ENCODE data around the gene OR5AK2.
"Not testable (repeated sequence)": the region's sequence is repeated elsewhere in the genome, so short reads cannot be mapped to it uniquely, and the experiment has no call there.

The OR5AK2 gene

GRCh38 chr11:56988614-56989013 is at the start of gene OR5AK2:
OR5AK2 (plus strand) TSS chr11:56988914; CDS start chr11:56988914, 0 bp downstream.
- DNase-seq = no peak

- DNase-seq = not testable (repeated sequence)
These were observed 43.2 kb upstream of the OR5AK2 start for GRCh38 chr11:56945526-56945925.

- no peak for DNase-seq
These were observed 39.7 kb upstream of the OR5AK2 start for GRCh38 chr11:56948991-56949515.

- no peak for DNase-seq
These were observed 38.2 kb upstream of the OR5AK2 start for GRCh38 chr11:56950510-56950909.

- not testable (repeated sequence) for DNase-seq
These were observed 34.8 kb upstream of the OR5AK2 start for GRCh38 chr11:56953907-56954306.

- DNase-seq = no peak
These were observed 27.1 kb upstream of the OR5AK2 start for GRCh38 chr11:56961609-56962008.

- no peak for DNase-seq
These were observed 21.0 kb upstream of the OR5AK2 start for GRCh38 chr11:56967726-56968125.

- DNase-seq = no peak
These were observed 20.2 kb upstream of the OR5AK2 start for GRCh38 chr11:56968524-56968923.

- no peak for DNase-seq
These were observed 11.4 kb upstream of the OR5AK2 start for GRCh38 chr11:56977314-56977713.

- no peak for DNase-seq
These were observed 2.0 kb downstream of the OR5AK2 start for GRCh38 chr11:56990702-56991101.

GRCh38 chr11:56994532-56994931 is 5.8 kb downstream of the OR5AK2 start:
- no peak for DNase-seq

- DNase-seq = no peak
These were observed 13.1 kb downstream of the OR5AK2 start for GRCh38 chr11:57001674-57002401.

- no peak for DNase-seq
These were observed 19.7 kb downstream of the OR5AK2 start for GRCh38 chr11:57008373-57008772.

- DNase-seq = no peak
These were observed 27.0 kb downstream of the OR5AK2 start for GRCh38 chr11:57015679-57016078.

- no peak for DNase-seq
These were observed 42.8 kb downstream of the OR5AK2 start for GRCh38 chr11:57031556-57031955.

Measured in right forelimb (tissue), 1 donor.